Measurements from ENCODE around the gene DYNC1I1.

DNA sequence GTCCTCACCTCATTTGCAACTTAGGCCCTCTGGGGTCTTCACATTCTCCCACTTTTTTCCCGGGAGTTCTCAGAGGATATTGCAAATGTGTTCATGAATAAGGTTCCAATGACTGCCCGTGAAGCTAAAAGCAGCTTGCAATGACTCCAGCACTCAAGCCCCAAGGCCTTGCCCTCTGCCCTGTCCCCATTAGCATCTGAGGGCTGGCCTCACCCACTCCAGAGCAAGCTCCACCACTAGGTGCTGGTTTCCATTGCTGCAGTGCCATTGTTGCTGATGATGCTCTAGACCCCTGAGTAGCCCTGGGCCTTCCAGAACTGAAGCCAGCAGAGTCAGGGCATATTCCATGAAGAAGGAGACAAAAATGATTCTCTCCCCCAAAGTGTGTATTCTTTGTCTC lies 236.8 kb downstream of the DYNC1I1 start:
- no peak for TF ChIP-seq POLR2A (IDR thresholded peaks at IDR 0.05; ENCODE audit: low read depth, low read length)
- TF ChIP-seq POLR2AphosphoS5 (IDR thresholded peaks at IDR 0.05; ENCODE audit: insufficient read depth, low read depth, low read length), result no peak
- no peak for TF ChIP-seq MYC (IDR thresholded peaks at IDR 0.05; ENCODE audit: low read depth, low read length)
- TF ChIP-seq, protein P1, sequence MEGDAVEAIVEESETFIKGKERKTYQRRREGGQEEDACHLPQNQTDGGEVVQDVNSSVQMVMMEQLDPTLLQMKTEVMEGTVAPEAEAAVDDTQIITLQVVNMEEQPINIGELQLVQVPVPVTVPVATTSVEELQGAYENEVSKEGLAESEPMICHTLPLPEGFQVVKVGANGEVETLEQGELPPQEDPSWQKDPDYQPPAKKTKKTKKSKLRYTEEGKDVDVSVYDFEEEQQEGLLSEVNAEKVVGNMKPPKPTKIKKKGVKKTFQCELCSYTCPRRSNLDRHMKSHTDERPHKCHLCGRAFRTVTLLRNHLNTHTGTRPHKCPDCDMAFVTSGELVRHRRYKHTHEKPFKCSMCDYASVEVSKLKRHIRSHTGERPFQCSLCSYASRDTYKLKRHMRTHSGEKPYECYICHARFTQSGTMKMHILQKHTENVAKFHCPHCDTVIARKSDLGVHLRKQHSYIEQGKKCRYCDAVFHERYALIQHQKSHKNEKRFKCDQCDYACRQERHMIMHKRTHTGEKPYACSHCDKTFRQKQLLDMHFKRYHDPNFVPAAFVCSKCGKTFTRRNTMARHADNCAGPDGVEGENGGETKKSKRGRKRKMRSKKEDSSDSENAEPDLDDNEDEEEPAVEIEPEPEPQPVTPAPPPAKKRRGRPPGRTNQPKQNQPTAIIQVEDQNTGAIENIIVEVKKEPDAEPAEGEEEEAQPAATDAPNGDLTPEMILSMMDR (IDR thresholded peaks at IDR 0.05; ENCODE audit: extremely low read depth in 1 of 2, insufficient read depth in 1 of 2, low read depth in 1 of 2, low read length in 2 of 2), result no peak
